Hepatocyte (in vitro differentiated cells): ENCODE results near the gene ENGASE. TPM values are rescaled to one million over a fixed set of nuclear protein-coding genes. Genes with fewer than 3 reads are reported as not detected.

Experiments used
- DNase-seq: peaks from one replicate; pipeline ENCODE4 v3.0.0-alpha.2; 2016; ENCODE audit warnings: low spot score
- H2AFZ ChIP-seq: fragments of 200-600 bp; sonication (generic); 2 replicates; pipeline ENCODE4 v1.6.0; 2016; ENCODE audit warnings: antibody characterized with exemption, mild to moderate bottlenecking
- H3K27ac ChIP-seq: fragments of 200-600 bp; sonication (generic); 2 replicates; pipeline ENCODE4 v1.5.1; 2016; ENCODE audit warnings: mild to moderate bottlenecking
- H3K27me3 ChIP-seq: fragments of 200-600 bp; sonication (generic); 2 replicates; pipeline ENCODE4 v1.6.1; 2016
- H3K36me3 ChIP-seq: fragments of 200-600 bp; sonication (generic); replicated peaks from 2 replicates; pipeline ENCODE4 v1.5.1; 2016; ENCODE audit warnings: low read depth; ENCODE audit not compliant: insufficient read depth
- H3K4me1 ChIP-seq: fragments of 200-600 bp; sonication (generic); 2 replicates; pipeline ENCODE4 v1.5.1; 2016; ENCODE audit warnings: mild to moderate bottlenecking, moderate library complexity; ENCODE audit not compliant: insufficient read depth
- H3K4me2 ChIP-seq: fragments of 200-600 bp; sonication (generic); 2 replicates; pipeline ENCODE4 v1.6.0; 2016
- H3K4me3 ChIP-seq: fragments of 200-600 bp; sonication (generic); 2 replicates; pipeline ENCODE4 v1.5.1; 2016; ENCODE audit warnings: mild to moderate bottlenecking
- H3K79me2 ChIP-seq: fragments of 200-600 bp; sonication (generic); 2 replicates; pipeline ENCODE4 v1.6.0; 2017; ENCODE audit warnings: mild to moderate bottlenecking
- H3K9me2 ChIP-seq: fragments of 200-600 bp; sonication (generic); replicated peaks from 2 replicates; pipeline ENCODE4 v1.6.0; 2017; ENCODE audit warnings: mild to moderate bottlenecking; ENCODE audit not compliant: insufficient read depth
- H3K9me3 ChIP-seq: fragments of 200-600 bp; sonication (generic); 2 replicates; pipeline ENCODE4 v1.5.1; 2016; ENCODE audit warnings: low read depth, mild to moderate bottlenecking
- H4K20me1 ChIP-seq: fragments of 200-600 bp; sonication (generic); 2 replicates; pipeline ENCODE4 v1.6.0; 2016; ENCODE audit warnings: mild to moderate bottlenecking; ENCODE audit not compliant: insufficient read depth, poor library complexity, severe bottlenecking
- EZH2 ChIP-seq: fragments of 200-600 bp; sonication (generic); IDR thresholded peaks from 2 replicates; pipeline ENCODE4 v1.6.1; 2016; ENCODE audit warnings: antibody characterized with exemption, mild to moderate bottlenecking, borderline replicate concordance
- EZH2phosphoT487 ChIP-seq: fragments of 200-600 bp; sonication (generic); IDR thresholded peaks from one replicate; pipeline ENCODE4 v1.6.1; 2018; ENCODE audit warnings: antibody characterized with exemption, mild to moderate bottlenecking, low read depth, moderate library complexity; ENCODE audit not compliant: unreplicated experiment, severe bottlenecking
- WGBS: methylation state at CpG from one replicate; pipeline ENCODE4 v1.1.6; 2016; ENCODE audit warnings: low lambda C conversion rate; ENCODE audit errors: missing lambda C conversion rate; 5-methylcytosine and 5-hydroxymethylcytosine counted together
- polyA plus RNA-seq: library from polyadenylated mRNA; unstranded; fragments of >200 nt; fragmentation: Nextera tagmentation; extraction: Ambion mirVana; gene quantifications from 2 replicates; pipeline ENCODE4 v1.2.1, GENCODE V29; 2016
- total RNA-seq: library from RNA; depleted of rRNA; stranded (reverse); fragments of >200 nt; gene quantifications from 2 replicates; pipeline ENCODE4 v1.2.3, GENCODE V29; 2014
- TF ChIP-seq, protein P1 (sequence below): fragments of 200-600 bp; sonication (generic); IDR thresholded peaks from 2 replicates; pipeline ENCODE4 v1.5.1; 2016; ENCODE audit warnings: antibody characterized with exemption, mild to moderate bottlenecking; ENCODE audit not compliant: poor library complexity

ENGASE gene
- total and polyA plus RNA-seq, 2 experiments from 2014 or later, result 24.4 to 34.0 TPM

GRCh38 chr17:79031996-79032875 lies 42.4 kb upstream of the ENGASE start:
- 84% methylated on average over 26 of the region's 26 CpGs for WGBS
- Histone ChIP-seq H3K27ac (no peak overlapping the region), H3K4me2 (no peak overlapping the region), H3K9me2 (no peaks in the 10 kb centered on the region), H3K4me3 (no peak overlapping the region), H3K36me3 (no peaks in the 10 kb centered on the region), H3K79me2 (no peaks in the 10 kb centered on the region), H3K27me3 (no peaks in the 10 kb centered on the region), H4K20me1 (no peaks in the 10 kb centered on the region), H3K4me1 (peaks cover 12% of the 10 kb centered on the region), H3K9me3 (no peaks in the 10 kb centered on the region), H2AFZ (no peak overlapping the region)
- TF ChIP-seq, protein P1, sequence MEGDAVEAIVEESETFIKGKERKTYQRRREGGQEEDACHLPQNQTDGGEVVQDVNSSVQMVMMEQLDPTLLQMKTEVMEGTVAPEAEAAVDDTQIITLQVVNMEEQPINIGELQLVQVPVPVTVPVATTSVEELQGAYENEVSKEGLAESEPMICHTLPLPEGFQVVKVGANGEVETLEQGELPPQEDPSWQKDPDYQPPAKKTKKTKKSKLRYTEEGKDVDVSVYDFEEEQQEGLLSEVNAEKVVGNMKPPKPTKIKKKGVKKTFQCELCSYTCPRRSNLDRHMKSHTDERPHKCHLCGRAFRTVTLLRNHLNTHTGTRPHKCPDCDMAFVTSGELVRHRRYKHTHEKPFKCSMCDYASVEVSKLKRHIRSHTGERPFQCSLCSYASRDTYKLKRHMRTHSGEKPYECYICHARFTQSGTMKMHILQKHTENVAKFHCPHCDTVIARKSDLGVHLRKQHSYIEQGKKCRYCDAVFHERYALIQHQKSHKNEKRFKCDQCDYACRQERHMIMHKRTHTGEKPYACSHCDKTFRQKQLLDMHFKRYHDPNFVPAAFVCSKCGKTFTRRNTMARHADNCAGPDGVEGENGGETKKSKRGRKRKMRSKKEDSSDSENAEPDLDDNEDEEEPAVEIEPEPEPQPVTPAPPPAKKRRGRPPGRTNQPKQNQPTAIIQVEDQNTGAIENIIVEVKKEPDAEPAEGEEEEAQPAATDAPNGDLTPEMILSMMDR, result no peak
- no peak for TF ChIP-seq EZH2phosphoT487
- TF ChIP-seq EZH2, result no peak
- no peak for DNase-seq

DNA sequence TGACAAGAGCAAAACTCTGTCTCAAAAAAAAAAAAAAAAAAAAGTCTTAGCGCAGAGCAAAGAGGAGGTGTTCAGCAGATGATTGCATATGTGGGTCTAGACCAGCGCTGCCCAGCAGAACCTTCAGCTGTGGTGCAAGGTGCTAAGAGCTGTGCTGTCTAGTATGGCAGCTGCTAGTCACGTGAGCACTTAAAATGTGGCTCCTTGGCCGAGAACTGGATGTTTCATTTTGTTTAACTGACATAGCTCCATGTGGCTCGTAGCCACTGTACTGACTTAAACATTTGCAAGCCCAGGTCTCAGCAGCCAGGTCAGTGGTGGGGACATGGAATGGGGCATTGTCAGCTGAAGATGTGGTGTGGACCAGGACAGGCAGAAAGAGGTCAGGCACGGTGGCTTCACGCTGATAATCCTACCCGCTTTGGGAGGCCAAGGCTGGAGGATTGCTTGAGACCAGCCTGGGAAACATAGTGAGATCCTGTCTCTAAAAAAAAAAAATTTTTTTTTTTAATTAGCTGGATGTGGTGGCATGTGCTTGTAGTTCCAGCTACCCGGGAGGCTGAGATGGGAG lies 41.5 kb upstream of the ENGASE start:
- Histone ChIP-seq H3K4me1 (peaks cover 3% of the 10 kb centered on the region), H3K4me3 (no peak overlapping the region), H3K4me2 (no peak overlapping the region), H3K36me3 (no peaks in the 10 kb centered on the region), H3K9me3 (no peaks in the 10 kb centered on the region), H2AFZ (no peak overlapping the region), H3K27ac (no peak overlapping the region), H3K79me2 (no peaks in the 10 kb centered on the region), H3K27me3 (no peaks in the 10 kb centered on the region), H3K9me2 (no peaks in the 10 kb centered on the region), H4K20me1 (no peaks in the 10 kb centered on the region)
- WGBS, result 90% methylated on average over 9 of the region's 9 CpGs
- TF ChIP-seq, protein P1, result no peak
- TF ChIP-seq EZH2phosphoT487 (no peak), EZH2 (no peak)
- DNase-seq, result no peak

DNA sequence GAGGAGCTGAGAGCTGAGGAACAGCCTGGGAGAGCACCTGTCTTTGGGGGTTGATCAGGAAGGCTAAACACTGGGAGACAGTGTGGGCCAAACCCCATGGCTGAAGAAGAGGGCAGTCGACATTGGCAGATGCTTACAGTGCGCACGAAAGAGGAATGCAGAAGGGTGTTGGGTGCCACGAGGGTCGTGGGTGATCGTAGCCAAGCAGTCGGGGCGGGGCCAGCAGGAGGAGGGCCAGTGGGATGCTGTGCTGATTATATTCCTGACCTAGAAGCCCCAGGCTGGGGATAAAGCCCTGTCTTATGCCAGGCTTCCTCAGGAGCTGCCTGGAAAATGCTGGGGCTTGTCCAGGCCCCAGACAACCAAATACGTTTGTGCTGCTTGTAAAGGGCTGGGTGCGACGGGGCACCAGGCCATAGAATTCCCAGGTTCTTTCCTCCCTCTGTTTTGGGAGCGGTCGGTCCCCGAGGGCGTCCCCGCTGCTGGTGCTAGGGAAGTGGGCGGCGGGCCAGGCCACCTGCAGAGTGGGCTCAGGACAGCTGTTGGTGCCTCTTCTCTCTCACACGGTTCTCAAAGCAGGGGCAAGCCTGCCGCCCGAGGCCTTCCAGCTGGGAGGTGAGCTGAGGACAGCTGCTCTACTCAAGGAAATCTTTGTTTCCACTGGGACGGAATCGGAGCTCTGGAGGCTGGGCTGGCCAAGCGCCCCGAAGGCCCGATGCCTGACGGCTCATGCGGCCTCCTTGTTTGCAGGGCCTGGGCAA lies 40.7 kb upstream of the ENGASE start:
- WGBS, result 82% methylated on average over 28 of the region's 28 CpGs
- H4K20me1 ChIP-seq, result no peaks in the 10 kb centered on the region
- no peak overlapping the region for H3K4me3 ChIP-seq
- H3K4me1 ChIP-seq, result no peaks in the 10 kb centered on the region
- H3K4me2 ChIP-seq, result no peak overlapping the region
- H3K36me3 ChIP-seq, result no peaks in the 10 kb centered on the region
- no peak for TF ChIP-seq EZH2
- TF ChIP-seq EZH2phosphoT487, result no peak
- TF ChIP-seq, protein P1, result no peak
- no peak overlapping the region for H3K27ac ChIP-seq
- H3K9me2 ChIP-seq, result no peaks in the 10 kb centered on the region
- H3K27me3 ChIP-seq, result no peaks in the 10 kb centered on the region
- no peaks in the 10 kb centered on the region for H3K79me2 ChIP-seq
- DNase-seq, result no peak
- H3K9me3 ChIP-seq, result no peaks in the 10 kb centered on the region
- H2AFZ ChIP-seq, result no peak overlapping the region
